NCI-H146 treated with DMSO at 0.1 percent for 48 hours (cell line): ENCODE data around the gene TMA16.

Experiments
- DNase-seq: peaks from one replicate; lab custom pipeline; 2025; ENCODE audit not compliant: unreplicated experiment; lab: John Stamatoyannopoulos, UW

TMA16 gene

GRCh38 chr4:163558539-163559044 is 64.1 kb downstream of the TMA16 start:
- no peak for DNase-seq

- DNase-seq = no peak
Observed at GRCh38 chr4:163562496-163562895, 68.0 kb downstream of the TMA16 start.

- DNase-seq = no peak
Observed at GRCh38 chr4:163563592-163563991, 69.1 kb downstream of the TMA16 start.

- DNase-seq = no peak
Observed at GRCh38 chr4:163564221-163564720, 69.8 kb downstream of the TMA16 start.

GRCh38 chr4:163565226-163566135 is 71.0 kb downstream of the TMA16 start:
- DNase-seq = no peak

GRCh38 chr4:163566257-163566796 is 71.8 kb downstream of the TMA16 start:
- no peak for DNase-seq

GRCh38 chr4:163568843-163569242 is 74.4 kb downstream of the TMA16 start:
- no peak for DNase-seq
